Measurements from ENCODE around the gene SMARCC1. TPM values are rescaled to one million over a fixed set of nuclear protein-coding genes. Genes with fewer than 3 reads are reported as not detected.

Gene SMARCC1
- total RNA-seq, 1 donor from 2014 or later: 73.4 TPM

DNA sequence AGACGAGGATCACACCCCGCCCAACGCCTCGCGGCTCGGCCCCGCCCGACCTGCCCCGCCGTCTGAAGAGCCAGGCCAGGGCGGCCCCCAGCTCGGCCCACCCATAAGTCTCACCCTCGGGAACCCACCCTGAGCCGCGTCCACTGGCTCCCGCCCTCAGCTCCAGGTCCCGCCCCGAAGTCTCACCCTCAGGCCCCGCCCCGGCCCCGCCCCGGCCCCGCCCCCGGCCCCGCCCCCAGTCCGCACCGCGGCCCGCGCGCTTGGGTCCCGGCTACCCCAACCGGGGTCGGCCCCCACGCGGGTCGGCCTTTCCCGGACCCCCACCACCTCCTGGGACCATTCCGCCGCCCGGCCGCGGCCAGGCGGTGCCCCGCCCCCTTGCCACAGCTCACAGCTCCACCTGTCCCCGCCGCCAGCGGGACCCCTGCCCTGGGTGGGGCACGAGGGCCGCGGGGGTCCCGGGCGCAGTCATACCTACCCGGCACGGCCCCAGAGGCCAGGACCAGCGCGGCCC is 203.5 kb downstream of the SMARCC1 start:
- H3K4me3 ChIP-seq (ENCODE audit: low read depth, low read length): peak overlapping the region; percentile 54
- DNase-seq (ENCODE audit: low read depth): no peak
- TF ChIP-seq, protein P1, sequence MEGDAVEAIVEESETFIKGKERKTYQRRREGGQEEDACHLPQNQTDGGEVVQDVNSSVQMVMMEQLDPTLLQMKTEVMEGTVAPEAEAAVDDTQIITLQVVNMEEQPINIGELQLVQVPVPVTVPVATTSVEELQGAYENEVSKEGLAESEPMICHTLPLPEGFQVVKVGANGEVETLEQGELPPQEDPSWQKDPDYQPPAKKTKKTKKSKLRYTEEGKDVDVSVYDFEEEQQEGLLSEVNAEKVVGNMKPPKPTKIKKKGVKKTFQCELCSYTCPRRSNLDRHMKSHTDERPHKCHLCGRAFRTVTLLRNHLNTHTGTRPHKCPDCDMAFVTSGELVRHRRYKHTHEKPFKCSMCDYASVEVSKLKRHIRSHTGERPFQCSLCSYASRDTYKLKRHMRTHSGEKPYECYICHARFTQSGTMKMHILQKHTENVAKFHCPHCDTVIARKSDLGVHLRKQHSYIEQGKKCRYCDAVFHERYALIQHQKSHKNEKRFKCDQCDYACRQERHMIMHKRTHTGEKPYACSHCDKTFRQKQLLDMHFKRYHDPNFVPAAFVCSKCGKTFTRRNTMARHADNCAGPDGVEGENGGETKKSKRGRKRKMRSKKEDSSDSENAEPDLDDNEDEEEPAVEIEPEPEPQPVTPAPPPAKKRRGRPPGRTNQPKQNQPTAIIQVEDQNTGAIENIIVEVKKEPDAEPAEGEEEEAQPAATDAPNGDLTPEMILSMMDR (conservative IDR thresholded peaks at IDR 0.05; ENCODE audit: low read depth, low read length): no peak

DNA sequence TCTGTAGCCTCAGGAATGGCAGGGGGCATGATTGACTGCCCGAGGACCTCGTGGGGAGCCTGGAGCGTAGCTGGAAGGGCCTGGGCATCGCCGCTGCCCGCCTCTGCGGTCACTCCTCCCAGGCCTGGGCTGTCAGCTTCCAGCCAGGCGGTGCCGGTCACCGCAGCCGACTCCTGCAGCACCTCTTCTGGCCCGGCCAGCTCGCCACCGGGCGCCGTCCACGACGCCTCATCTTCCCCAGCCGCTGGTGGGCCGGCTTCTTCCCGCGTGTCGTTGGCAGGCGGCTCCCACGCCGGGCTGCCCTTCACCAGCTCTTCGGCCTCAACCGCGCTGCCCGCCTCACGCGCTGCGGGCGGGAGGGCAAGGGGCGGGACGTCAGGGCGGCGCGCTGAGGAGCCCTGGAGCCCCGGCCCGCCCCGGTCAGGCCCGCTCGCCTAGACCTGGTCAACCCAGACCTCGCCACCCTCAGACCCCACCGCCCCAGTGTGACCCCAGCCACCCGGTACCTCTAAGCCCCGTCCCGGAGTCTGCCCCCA is 204.0 kb downstream of the SMARCC1 start:
- no peak for DNase-seq (ENCODE audit: low read depth)
- TF ChIP-seq, protein P1 (conservative IDR thresholded peaks at IDR 0.05; ENCODE audit: low read depth, low read length): no peak
- peak overlapping the region; percentile 46 for H3K4me3 ChIP-seq (ENCODE audit: low read depth, low read length)

DNA sequence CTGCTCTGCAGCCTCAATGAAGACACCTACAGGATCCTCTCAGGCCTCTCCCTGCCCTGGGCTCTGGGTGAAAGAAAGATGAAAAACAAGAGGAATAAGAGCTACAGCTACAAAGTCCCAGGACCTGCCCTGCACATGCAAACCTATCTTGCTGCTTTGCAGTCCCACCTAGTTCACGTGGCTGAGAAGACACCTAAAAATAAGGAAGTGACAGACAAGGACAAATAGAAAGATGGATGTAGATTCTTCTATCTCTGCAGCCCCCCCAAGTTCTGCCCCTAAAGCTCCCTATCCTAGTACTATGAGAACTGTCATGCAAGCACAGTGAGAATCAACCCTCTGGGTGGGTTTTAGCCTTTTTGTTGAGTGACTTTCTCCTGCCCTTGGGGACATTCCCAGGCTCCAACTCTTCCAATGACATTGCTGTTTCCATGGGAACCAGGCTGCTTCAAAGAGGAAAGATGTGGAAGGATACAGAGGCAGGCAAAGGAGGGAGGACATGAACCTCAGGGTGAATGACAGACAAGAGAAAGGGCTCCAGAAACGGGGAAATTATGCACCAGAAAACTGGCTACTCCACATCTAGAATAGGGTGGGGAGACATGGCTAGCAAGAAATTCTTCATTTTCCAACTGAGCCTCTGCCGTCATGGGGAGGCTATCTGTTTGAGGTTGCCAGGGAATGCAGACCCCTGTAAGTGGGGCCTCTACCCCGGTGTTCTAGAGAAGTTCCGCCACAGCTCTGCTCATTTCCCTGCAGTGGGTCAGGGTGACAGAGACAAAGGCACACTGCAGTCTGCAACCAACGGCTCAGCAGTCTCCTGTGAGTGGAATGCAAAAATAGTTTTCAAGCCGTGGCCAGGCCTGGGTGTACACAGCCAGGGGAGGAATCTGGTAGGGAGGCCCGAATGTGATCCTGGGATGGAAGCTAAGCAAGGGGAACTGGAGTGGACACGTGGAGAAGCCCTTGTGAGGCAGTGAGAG is 208.2 kb downstream of the SMARCC1 start:
- TF ChIP-seq, protein P1 (conservative IDR thresholded peaks at IDR 0.05; ENCODE audit: low read depth, low read length): no peak
- no peak for DNase-seq (ENCODE audit: low read depth)
- no peak overlapping the region for H3K4me3 ChIP-seq (ENCODE audit: low read depth, low read length)

DNA sequence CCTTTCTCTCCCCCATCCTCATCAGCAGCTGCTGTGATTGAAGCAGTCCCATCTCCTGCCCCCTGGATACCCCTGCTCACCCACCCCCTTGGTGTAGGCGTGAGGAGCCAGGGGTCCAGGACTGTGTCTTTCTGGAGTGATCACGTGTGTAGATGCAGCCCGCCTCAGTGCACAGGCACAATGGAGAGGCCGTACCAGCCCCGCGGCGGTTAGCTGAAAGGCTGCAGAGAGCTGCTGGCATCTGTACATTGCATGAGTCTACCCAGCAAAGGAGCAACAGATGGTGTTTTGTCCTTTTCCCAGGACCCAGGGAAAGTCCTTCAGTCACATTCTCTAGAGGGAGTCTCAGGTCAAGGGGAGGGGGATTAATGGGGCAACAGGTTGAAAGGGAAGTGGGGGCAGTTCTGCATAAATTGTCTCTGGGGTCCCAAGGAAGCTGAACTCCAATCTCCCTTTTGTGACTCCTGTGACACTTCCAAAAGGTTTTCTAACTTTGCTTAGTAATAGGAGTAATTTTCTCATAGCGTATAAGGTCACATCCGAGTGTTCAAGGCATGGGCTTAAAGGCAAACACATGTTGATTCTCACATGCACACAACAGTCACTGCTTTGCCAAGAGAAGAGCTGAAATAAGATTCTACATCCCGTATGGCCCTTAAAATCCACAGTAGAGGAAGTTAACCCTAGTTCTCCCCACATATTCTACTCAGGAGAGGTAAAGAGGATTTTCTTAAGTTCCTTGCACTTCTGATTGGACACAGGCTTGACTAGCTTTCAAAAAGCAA is 210.1 kb downstream of the SMARCC1 start:
- no peak for DNase-seq (ENCODE audit: low read depth)
- H3K4me3 ChIP-seq (ENCODE audit: low read depth, low read length): no peak overlapping the region
- TF ChIP-seq, protein P1 (conservative IDR thresholded peaks at IDR 0.05; ENCODE audit: low read depth, low read length): no peak

DNA sequence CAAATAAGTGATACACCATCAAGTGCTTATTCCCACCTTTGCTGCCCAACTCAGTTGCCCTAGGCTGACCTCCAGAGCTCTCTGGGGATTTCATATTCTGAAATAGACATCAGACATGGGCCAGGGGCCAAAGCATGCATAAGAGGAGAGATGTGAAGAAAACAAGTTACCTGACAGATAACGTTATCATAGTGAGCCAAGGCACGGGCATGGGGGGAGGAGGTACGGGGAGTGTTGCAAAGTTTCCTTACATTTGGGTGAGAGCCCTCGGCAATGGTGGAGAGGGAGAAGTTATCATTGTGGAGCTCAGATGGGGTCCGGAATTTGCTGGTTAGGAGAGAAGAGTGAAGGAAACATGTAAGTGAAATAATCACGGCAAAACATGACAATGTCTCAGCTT is 212.8 kb downstream of the SMARCC1 start:
- TF ChIP-seq, protein P1 (conservative IDR thresholded peaks at IDR 0.05; ENCODE audit: low read depth, low read length): no peak
- H3K4me3 ChIP-seq (ENCODE audit: low read depth, low read length): no peak overlapping the region
- no peak for DNase-seq (ENCODE audit: low read depth)

DNA sequence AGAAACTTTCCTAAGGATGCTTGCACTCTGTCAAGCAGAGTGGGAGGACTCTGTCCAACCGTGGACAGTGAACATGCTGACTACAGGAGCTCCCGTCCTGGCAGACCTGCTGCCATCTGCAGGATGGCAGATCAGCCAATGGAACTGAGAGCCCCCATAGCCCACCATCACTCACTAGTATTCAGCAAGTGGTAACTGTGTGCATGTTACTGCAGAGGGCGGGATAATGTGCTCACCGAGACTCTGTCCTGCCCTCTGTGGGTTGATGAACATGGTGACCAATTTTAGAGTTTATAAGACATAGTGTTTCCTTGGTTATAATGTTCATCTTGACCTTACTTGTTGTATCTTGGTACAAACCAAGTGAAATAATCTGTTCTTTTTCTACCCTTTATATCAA is 214.5 kb downstream of the SMARCC1 start:
- DNase-seq (ENCODE audit: low read depth): no peak
- TF ChIP-seq, protein P1 (conservative IDR thresholded peaks at IDR 0.05; ENCODE audit: low read depth, low read length): no peak
- H3K4me3 ChIP-seq (ENCODE audit: low read depth, low read length): no peak overlapping the region
